Measurements from ENCODE around the gene NXNL1.
A peak's percentile ranks its signal among the peaks of the same experiment; 100 is the strongest.

NXNL1 gene

GRCh38 chr19:17454576-17455071, 6.1 kb downstream of the NXNL1 start:
- no peak overlapping the region for H3K4me3 ChIP-seq (replicated peaks; ENCODE audit: low read depth, low read length)
- no peak for DNase-seq (ENCODE audit: low read depth)
- no peak for TF ChIP-seq CTCF (IDR thresholded peaks at IDR 0.05; ENCODE audit: low read length, missing control alignments)

- DNase-seq (ENCODE audit: low read depth), result no peak
- no peak for TF ChIP-seq CTCF (IDR thresholded peaks at IDR 0.05; ENCODE audit: low read length, missing control alignments)
Observed at GRCh38 chr19:17451820-17452219, 8.9 kb downstream of the NXNL1 start.

GRCh38 chr19:17450264-17451075, 10.3 kb downstream of the NXNL1 start:
- H3K4me3 ChIP-seq (replicated peaks; ENCODE audit: low read depth, low read length), result no peak overlapping the region
- TF ChIP-seq CTCF (IDR thresholded peaks at IDR 0.05; ENCODE audit: low read length, missing control alignments), result no peak
- DNase-seq (ENCODE audit: low read depth), result no peak

More at GRCh38 chr19:17451820-17452219, 8.9 kb downstream of the NXNL1 start:
- H3K4me3 ChIP-seq (replicated peaks; ENCODE audit: low read depth, low read length), result no peak overlapping the region

GRCh38 chr19:17448131-17448967, 12.4 kb downstream of the NXNL1 start, which contains the start of gene TMEM221:
TSS of gene TMEM221 (minus strand) at chr19:17448668. CDS start at chr19:17448462, 206 bp downstream.
- DNase-seq (ENCODE audit: low read depth), result peak; percentile 19
- TF ChIP-seq CTCF (IDR thresholded peaks at IDR 0.05; ENCODE audit: low read length, missing control alignments), result peak; percentile 33
- peak within 1 kb of the TSS; percentile 45 for H3K4me3 ChIP-seq (replicated peaks; ENCODE audit: low read depth, low read length)

GRCh38 chr19:17447704-17448130, 13.0 kb downstream of the NXNL1 start:
- DNase-seq (ENCODE audit: low read depth), result no peak
- TF ChIP-seq CTCF (IDR thresholded peaks at IDR 0.05; ENCODE audit: low read length, missing control alignments), result no peak
- no peak overlapping the region for H3K4me3 ChIP-seq (replicated peaks; ENCODE audit: low read depth, low read length)

- DNase-seq (ENCODE audit: low read depth), result no peak
- no peak for TF ChIP-seq CTCF (IDR thresholded peaks at IDR 0.05; ENCODE audit: low read length, missing control alignments)
- no peak overlapping the region for H3K4me3 ChIP-seq (replicated peaks; ENCODE audit: low read depth, low read length)
Observed at GRCh38 chr19:17445526-17446165, 15.1 kb downstream of the NXNL1 start.

Measured in fibroblast of pulmonary artery (primary cell).